ENCODE measurements around the gene HRNR.
A peak's percentile ranks its signal among the peaks of the same experiment; 100 is the strongest.

HRNR gene

DNA sequence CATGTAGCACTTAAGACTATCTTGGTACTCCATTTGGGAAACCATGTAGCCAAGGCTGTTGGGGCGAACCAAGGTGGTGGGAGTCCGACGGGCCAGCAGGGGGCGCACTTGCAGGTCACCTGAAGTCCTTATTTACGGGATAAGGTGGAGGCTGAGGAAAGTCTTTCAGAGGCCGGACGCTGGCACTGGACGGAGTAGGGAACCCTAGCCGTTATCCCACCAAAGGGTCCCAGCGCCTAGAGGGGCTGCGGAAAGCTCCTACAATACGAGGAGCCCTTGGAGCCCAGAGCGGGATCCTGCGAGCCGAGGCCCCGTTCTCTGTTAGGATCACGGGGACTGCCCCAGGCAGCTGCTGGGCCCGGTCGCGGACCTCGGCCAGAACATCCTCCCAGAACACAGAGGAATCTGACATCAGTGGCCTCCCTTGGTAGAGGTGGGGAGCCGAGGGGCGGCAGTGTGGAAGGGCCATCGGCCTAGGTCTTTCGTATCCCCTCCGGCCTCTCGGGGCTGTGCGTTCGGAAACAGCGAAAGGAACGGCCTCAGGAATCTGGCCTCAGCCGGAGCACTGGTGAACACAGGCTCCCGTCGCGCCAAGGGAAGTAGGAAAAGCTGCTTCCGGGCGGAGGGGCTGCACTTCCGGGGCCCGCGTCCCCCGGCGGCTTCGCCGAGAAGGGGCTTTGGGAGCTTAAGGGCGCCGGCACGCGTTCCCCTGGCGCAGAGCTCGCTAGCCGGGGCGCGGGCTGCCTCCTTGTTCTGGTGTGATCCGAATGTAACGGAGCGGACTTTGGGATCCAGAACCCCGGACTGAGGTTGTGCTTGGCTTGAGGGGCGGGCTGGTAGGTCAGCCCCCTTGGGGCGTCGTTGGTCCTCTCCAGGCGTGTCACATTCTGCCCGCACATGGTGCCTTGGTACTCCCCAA is 35.1 kb downstream of the HRNR start:
- DNase-seq (ENCODE audit: low read depth in 2 of 2) = peak; percentile 53 to 64

DNA sequence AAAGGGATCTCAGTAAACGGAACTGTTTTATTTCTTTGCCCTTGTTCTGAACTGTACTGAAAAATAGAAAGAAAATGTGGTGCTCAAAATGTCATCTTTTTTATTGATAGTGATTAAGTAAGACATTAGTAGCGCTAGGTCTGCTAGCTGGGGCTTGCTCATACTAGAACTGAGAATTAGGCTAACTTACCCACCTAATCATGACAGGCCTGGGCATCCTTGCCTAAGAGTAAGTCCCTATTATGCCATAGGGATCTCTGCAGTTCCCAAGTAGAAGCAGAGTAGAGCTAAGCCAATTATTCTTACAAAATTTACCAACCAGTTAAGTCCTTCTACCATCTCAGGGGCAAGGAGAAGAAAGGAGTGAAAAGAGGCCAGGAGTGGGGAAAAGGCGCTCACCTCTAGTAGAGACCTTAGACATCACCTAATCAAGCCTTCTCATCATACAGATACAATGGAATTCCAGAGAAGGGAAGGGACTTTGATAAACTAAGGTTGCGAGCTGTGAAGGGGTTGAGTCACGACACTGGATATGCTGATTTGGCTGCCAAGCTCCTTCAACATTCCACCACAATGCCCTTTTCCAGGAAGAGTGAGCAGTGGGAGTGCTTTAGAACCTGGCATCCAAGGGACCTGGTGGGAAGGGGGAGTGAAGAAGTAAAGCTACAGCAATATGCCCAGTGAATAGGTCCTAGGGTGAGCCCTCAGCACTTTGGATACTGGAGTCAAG is 37.3 kb downstream of the HRNR start:
- no peak for DNase-seq (ENCODE audit: low read depth in 2 of 2)

DNA sequence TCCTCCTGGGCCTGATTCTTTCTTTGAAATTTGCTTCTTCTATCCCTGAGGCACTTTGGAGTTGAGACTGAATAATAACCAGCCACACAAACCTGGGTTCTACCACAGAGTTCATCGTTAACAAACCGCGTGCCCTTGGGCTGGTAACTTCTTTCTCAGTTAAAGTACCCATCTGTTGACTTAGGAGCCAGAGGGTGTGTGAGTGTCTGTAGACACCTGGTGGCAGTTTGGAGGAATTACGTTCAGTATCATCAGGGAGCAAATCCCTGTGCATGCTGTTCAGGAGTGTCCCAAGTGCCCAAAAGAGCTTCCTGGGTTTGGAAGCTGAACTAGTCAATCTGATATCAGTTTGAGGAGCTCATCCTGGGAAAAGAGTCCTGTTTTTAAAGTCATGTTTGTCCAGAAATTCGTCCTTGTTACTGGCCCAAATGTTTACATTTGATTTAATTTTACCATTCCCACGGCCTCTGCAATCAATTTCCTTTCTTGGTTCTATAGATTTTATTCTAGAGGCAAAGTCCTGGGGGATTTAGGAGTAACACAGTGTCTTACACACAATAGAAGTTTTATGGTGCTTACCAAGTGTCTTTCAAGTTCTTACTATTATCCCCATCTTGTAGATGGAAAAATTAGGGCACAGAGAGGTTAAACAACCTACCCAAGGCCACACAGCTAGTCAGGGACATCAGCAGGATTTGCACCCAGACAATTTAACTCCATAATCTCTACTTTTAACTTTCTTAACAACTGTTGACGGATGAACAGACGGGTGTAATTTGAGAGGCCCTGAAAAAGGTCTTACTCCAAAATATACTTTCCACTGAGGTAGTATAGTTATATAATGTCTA is 38.2 kb downstream of the HRNR start:
- DNase-seq (ENCODE audit: low read depth in 2 of 2) = no peak

DNA sequence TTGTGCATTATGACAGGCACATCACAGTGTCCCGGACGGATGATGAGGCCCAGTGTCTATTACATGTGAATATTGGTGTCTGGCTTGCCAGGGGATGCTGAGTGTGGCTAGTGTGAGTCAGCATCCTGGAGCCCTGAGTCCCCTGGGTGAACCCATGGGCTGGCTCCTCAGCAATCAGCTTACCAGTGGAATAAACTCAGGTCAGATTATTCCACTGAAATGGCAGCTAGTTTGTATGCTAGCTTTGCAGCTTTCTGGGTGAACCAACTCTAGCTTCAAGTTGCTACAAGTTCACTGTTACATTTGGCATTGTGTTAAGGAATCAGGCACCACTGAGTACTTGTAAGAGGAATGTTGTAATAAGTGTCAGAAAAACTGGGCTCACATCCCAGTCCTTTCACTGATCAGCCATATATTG is 41.0 kb downstream of the HRNR start:
- no peak for DNase-seq (ENCODE audit: low read depth in 2 of 2)

DNA sequence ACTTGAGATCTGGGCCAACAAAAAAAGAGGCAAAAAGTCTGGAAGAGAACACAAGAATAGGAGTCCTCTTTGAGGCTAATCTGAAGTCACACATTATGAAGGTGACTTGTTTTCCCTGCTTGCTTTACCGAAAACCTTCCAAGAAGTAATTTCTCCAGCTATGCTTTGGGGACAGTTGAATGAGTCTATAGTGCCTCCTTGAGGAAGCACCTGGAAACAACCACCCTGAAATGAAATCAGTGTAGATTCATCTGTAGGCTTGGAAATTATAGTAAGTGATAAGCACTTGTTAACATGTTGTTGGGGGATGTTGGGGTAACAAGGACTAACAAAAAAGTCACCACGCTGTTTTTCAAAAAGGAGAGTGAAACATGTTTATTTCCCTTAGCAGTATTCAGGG is 41.6 kb downstream of the HRNR start:
- DNase-seq (ENCODE audit: low read depth in 2 of 2) = no peak

DNA sequence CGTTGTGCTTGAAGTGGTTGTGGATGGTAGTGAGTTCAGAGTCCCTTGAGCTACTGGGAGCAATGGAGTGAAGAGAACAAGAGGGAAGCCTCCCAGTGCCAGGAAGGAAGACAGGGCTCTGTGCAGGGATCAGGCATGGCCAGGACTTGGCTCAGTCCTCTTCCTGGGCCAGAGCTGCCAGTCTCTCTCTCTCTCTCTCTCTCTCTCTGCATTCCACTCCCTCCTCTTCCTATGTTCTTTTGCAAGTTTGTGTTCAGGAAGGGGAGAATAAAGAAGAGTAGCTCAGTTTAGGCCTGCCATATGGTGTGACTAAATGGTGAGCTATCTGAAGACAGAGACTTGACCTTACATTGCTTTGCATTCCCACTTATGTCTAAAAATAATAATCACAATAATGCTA is 44.4 kb downstream of the HRNR start:
- no peak for DNase-seq (ENCODE audit: low read depth in 2 of 2)

DNA sequence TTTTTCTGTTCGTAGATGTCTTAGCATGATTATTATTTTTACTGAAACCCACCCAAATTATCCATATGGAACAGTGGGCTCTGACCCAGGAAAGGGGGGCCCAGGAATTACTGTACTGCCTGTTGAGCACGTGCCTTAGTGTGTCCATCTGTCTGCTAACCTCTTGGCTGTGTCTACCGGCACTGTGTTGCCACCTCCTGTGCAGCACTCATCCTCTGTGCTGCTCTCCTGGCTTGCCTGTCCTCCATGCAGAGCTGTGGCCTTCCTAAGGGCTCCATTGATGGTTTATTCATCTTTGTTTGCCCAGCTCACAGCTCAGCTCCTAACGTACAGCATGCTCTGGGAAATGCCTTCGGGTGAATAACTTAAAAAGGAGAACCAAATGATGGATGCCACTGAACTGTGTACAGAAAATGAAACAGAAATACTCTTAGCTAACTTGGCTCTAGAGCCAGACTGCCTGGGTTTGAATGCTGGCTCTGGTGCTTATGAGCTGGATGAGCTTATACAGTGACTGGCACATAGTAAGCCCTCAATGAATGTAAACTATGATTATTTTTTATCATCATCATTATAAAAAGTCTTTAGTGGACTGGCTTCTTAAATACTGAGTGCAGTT is 53.6 kb downstream of the HRNR start:
- no peak for DNase-seq (ENCODE audit: low read depth in 2 of 2)

DNA sequence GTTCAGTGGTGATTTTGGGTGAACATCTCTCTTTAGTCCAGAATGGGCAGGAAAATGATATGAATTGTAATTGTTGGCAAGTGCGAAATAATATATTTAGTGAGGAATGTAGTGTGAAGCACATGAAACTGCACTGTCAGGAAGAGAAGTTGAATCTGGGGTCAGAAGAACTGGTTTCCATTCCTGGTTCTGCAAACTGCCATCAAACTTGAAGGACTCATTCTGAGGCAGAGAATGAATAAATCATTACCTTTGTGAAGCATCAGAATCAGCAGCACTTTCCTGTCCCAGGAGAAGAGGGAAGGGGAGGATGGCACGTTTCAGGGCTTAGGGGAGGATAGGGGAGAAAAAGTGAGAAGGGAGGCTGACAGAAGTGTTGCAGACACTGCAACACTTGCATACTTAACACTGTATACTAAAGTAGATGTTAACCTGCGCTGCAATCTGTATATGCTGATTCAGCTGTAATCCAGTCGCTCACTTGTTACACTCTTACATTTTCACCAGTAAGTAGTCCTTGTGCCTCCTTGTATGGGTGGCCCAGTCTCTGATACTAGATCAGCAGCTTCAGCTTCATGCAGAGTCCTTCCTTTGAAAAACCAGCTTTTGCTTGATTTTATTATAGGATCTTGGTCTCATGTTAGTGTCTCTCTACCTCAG is 54.5 kb downstream of the HRNR start:
- DNase-seq (ENCODE audit: low read depth in 2 of 2) = no peak

DNA sequence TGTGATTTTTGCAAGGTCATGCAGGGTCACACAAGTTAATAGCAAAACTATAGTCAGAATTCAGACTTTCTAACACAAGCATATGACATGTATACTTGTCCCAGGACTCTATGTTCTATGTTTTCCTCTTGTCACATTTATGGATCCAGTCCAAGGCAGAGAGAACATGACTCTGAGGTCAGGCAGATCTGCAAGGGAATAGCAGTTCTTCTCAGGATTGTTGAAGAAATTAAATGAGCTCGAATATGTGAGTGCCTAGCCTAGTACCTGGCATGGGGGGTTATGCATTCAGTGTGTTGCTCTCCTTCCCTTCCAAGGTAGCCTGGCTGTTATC is 55.5 kb downstream of the HRNR start:
- DNase-seq (ENCODE audit: low read depth in 2 of 2) = no peak

DNA sequence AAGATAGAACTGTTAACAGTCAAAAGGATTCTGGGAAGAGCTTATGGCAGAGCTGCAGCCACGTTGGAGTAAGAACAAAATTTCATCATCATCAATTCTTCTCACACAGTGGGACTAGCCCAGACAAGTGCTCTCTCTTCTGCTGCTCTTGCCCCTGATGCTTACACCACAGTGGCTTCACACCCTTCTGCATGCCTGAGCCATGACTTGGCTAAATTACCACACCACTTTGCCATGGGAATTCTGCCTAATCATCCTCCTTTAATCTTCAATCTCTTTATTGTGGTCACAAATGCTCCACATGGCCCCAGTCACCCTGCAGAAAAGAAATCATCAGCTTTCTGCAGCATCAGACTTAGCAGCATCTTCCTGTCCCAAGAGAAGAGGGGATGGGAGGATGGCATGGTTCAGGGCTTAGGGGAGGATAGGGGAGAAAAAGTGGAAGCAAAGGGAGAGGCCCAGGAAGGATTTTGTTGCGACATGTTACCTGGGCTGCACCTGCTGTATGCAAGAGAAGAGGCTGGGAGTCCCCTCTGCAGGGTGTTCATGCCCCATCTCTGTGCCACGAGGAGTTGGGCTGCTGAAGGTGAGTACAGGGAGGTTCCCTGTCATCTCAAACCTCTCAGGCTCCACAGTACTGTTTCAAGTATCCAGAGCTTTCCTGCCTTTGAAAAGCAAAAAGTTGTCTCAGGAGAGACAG is 56.0 kb downstream of the HRNR start:
- DNase-seq (ENCODE audit: low read depth in 2 of 2) = no peak

DNA sequence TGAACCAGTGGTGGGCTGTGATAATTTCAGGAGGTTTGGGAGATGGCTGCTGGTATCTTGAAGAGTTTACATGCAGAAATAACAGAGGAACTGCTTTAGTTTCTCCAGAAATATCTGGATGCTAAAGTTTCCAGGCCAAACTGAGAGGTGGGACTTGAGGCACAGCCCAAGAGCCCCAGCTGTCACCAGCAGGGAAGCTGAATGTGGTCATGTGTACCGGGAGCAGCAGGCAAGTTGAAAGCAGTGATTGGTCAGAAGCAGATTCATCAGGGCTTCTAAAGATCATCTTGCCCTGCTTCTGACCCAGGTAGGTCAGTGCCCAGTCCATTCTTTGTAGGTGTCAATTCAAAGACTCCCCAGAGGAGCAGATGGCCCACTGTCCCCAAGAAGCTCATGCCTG is 57.0 kb downstream of the HRNR start:
- DNase-seq (ENCODE audit: low read depth in 2 of 2) = no peak

DNA sequence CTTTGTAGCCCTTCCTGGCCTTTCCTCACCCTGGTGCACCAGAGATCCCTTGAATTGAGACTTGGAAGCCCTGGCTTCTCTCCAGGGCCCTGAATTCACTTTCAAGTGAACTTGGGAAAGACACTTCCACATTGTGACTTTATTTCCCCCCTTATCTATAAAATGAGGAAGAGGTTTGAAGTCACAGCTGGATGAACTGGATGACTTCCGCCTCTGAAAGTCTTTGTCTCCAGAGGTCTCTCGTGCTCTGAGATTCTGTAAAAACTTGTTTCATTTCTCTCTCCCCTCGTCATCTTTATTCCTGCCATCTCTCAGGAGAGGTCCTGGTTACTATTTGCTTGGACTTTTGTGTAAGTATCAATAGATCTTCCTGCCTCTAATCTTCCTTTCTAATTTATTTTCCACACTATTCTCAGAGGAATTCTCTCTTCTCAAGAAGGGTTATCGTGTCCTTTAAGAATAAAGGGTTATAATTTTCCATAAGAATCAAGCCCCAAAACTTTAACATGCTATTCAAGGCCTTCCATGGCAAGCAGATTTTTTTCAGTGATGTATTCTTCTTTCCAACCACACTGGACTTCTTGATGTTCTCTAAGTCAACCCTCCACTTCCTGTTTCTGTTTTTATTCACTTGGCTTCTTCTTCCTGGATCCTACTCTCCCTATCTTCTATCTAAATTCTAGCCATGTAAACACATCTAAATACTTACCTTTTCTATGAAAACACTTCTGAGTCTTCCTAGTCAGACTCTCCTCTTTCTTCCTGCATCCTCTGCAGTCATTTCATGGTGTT is 58.5 kb downstream of the HRNR start:
- no peak for DNase-seq (ENCODE audit: low read depth in 2 of 2)

DNA sequence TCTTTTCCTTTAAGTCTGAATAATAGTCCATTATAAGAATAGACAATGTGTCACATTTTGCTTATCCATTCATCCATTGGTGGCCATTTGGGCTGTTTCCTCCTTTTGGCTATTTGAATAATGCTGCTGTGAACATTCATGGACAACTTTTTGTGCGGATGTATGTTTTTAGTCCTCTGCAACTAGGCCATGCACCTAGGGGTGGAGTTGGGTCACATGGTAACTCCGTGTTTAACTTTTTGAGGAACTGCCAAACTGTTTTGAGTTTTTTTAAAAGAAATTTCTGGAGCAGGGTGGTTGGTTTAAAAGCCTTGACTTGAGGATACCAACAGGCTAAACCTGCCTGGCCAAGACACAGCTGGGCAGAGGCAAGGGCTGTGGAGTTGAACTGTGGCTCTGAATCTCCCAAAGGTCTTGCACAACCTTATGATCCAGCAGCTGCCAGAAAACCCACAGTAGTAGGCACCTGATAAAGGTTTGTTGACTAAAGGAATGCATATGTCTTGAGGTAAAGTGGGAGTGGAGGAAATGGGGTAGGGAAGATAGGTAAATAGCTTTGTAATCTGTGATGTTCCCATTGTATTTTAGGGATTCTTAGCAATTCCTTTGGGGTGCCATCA is 59.4 kb downstream of the HRNR start:
- DNase-seq (ENCODE audit: low read depth in 2 of 2) = no peak

DNA sequence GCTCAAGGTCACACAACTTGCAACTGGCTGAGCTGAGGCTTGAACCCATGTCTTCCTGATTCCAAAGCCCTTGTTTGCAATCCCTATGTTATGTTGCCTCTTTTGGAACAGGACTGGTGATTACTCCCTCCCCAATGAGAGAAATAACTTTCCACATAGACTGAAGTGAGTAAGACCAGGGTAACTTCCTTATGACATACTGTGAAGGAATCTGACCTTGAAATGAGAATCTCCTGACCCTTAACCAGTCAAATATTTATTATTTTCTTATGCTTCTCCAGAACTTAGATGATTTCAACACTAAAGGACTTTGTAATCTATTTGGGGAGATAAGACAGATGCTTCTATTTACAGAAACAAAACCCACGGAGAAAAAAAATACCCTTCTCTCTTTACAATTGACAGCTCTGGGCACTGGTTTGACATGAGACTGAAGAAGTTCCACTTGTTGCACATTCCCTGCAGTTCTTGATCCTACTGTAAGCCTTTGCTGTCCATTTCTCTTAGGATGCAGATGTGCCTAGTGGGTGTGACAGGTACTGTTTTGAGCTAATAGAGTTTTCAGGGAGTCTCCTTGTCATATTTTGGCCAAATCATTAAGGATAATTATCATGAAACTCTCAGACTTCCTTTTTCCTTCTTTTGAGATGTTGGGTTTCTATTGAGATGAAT is 61.1 kb downstream of the HRNR start:
- DNase-seq (ENCODE audit: low read depth in 2 of 2) = no peak
